Osteoblast (primary cell): ENCODE measurements around the gene ZMPSTE24. TPM values are rescaled to one million over a fixed set of nuclear protein-coding genes. Genes with fewer than 3 reads are reported as not detected.

ENCODE experiments used
- DNase-seq: peaks from one replicate; pipeline ENCODE4 v3.0.0; 2011; ENCODE audit warnings: low spot score, mixed read lengths; ENCODE audit not compliant: insufficient read length; ENCODE audit errors: missing footprints
- H2AFZ ChIP-seq: 2 replicates; pipeline ENCODE4 v1.6.0; 2011; ENCODE audit warnings: mild to moderate bottlenecking, low read length
- H3K27ac ChIP-seq: 2 replicates; pipeline ENCODE4 v1.5.1; 2011; ENCODE audit warnings: mild to moderate bottlenecking, low read depth, low read length, moderate library complexity
- H3K27me3 ChIP-seq: 2 replicates; pipeline ENCODE4 v1.6.0; 2012; ENCODE audit warnings: mild to moderate bottlenecking, control low read depth, inconsistent platforms, low read length, moderate library complexity; ENCODE audit not compliant: insufficient read depth
- H3K36me3 ChIP-seq: 2 replicates; pipeline ENCODE4 v1.5.1; 2011; ENCODE audit warnings: mild to moderate bottlenecking, low read length, control low read depth, moderate library complexity; ENCODE audit not compliant: insufficient read depth
- H3K4me1 ChIP-seq: 2 replicates; pipeline ENCODE4 v1.5.1; 2011; ENCODE audit warnings: mild to moderate bottlenecking, low read length, control low read depth, moderate library complexity; ENCODE audit not compliant: insufficient read depth
- H3K4me2 ChIP-seq: 2 replicates; pipeline ENCODE4 v1.6.0; 2011; ENCODE audit warnings: mild to moderate bottlenecking, low read length; ENCODE audit not compliant: insufficient read depth
- H3K4me3 ChIP-seq: fragments of 200-600 bp; sonication (generic); 3 replicates; pipeline ENCODE4 v1.5.1; 2012; ENCODE audit warnings: mild to moderate bottlenecking, low read length, inconsistent platforms; ENCODE audit not compliant: insufficient read depth
- H3K79me2 ChIP-seq: 2 replicates; pipeline ENCODE4 v1.6.0; 2012; ENCODE audit warnings: mild to moderate bottlenecking, low read length, control low read depth, inconsistent platforms; ENCODE audit not compliant: insufficient read depth
- H3K9me3 ChIP-seq: 2 replicates; pipeline ENCODE4 v1.5.1; 2011; ENCODE audit warnings: low read depth, low read length, control low read depth
- H4K20me1 ChIP-seq: 2 replicates; pipeline ENCODE4 v1.6.0; 2012; ENCODE audit warnings: mild to moderate bottlenecking, low read length, control low read depth; ENCODE audit not compliant: insufficient read depth
- CTCF ChIP-seq: IDR thresholded peaks from 2 replicates; pipeline ENCODE4 v1.5.1; 2011; ENCODE audit warnings: mild to moderate bottlenecking, low read depth, low read length, moderate library complexity; ENCODE audit errors: extremely low read depth
- total RNA-seq: library from RNA; depleted of rRNA; stranded (reverse); fragments of >200 nt; gene quantifications from 2 replicates; pipeline ENCODE4 v1.2.3, GENCODE V29; 2012

Gene ZMPSTE24
- total RNA-seq, 1 donor: 72.4 TPM

DNA sequence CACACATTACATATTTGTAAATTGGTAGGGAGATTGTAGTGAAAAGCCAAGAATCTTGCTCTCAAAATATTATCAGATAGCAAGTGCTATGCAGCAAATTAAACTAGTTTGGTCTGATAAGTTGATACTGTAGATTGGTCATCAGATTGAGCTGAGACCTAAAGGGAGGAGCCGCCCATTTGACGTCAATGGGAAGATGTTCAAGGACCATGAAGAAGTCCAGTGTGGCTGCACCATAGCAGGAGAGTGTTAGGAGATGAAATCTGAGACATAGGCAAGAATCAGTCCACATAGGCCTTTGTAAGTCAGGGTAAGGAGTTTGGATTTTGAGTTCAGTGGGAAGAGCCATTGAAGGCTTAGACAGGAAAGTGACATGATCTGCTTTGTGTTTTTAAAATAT is 16.3 kb downstream of the ZMPSTE24 start:
- Histone ChIP-seq H3K4me1 (peaks cover 13% of the 10 kb centered on the region), H3K36me3 (peaks cover 57% of the 10 kb centered on the region), H3K4me2 (no peak overlapping the region), H3K27me3 (no peaks in the 10 kb centered on the region), H3K27ac (no peak overlapping the region), H3K79me2 (peaks cover 29% of the 10 kb centered on the region), H3K9me3 (no peaks in the 10 kb centered on the region), H4K20me1 (peaks cover 7% of the 10 kb centered on the region), H3K4me3 (no peak overlapping the region), H2AFZ (no peak overlapping the region)
- no peak for DNase-seq
- TF ChIP-seq CTCF: no peak

DNA sequence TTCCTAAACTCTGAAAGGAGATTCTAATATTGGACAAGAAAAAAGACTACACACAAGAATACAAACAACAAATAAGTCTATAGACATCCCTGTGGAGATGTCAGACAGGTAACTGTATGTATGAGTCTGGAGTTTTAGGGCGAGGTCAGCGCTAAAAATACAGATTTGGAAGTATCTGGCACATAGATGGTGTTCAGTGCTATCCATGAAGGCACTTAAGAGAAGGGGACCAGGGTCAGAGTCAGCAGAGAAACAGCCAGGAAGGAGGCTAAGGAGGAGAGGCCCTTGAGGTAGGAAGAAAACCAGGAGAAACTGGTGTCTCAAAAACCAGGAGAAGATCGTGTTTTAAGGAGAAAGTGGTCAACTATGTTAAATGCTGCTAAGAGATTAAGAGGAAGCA is 18.1 kb downstream of the ZMPSTE24 start:
- Histone ChIP-seq H3K4me3 (no peak overlapping the region), H3K4me1 (no peaks in the 10 kb centered on the region), H3K27ac (no peak overlapping the region), H3K79me2 (peaks cover 29% of the 10 kb centered on the region), H3K36me3 (peaks cover 53% of the 10 kb centered on the region), H2AFZ (no peak overlapping the region), H3K27me3 (no peaks in the 10 kb centered on the region), H3K4me2 (no peak overlapping the region), H3K9me3 (no peaks in the 10 kb centered on the region), H4K20me1 (peaks cover 7% of the 10 kb centered on the region)
- no peak for DNase-seq
- no peak for TF ChIP-seq CTCF

DNA sequence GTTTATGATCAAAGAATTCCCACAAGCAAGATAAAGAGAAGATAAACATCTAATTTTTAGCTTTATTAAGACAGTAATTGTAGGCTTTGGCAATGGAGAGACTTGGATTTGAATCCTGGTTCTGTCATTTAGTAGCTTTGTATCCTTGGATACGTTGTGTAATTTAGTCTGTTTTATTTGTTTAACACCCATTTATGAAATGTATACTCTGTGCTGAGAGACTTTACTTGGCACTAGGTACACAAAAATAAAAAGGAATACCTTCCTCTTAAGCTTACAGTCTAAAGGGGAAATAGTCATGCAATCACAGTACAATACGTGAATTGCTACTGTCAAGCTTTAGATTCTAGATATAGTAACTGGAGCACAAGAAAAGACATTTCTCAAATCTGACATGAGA is 23.8 kb downstream of the ZMPSTE24 start:
- DNase-seq: no peak
- TF ChIP-seq CTCF: no peak
- no peaks in the 10 kb centered on the region for H3K4me1 ChIP-seq
- H3K79me2 ChIP-seq: peaks cover 12% of the 10 kb centered on the region
- H3K4me2 ChIP-seq: no peak overlapping the region
- H3K9me3 ChIP-seq: no peaks in the 10 kb centered on the region
- H3K4me3 ChIP-seq: no peak overlapping the region
- H3K27ac ChIP-seq: no peak overlapping the region
- no peaks in the 10 kb centered on the region for H3K27me3 ChIP-seq
- peaks cover 4% of the 10 kb centered on the region for H4K20me1 ChIP-seq
- H2AFZ ChIP-seq: no peak overlapping the region
- H3K36me3 ChIP-seq: peaks cover 43% of the 10 kb centered on the region

DNA sequence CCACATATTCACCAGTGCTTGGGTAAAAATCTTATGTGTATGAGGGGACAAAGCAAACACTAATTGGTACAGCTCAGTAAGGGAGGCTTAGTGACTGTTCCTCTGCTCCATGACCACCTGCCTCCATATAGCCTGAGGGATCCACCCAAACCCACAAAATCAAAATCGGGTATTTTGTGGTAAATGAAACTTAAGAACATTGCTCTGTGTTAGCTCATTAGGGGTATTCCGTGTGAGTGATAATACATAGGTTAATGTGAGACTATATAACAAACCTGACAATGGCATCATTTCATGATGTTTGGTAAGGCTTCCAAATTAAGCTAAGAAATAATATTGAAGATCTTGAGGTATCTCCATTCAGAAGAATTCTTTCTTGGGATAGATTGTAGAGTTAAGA is 33.3 kb downstream of the ZMPSTE24 start:
- H3K79me2 ChIP-seq: peaks cover 3% of the 10 kb centered on the region
- H2AFZ ChIP-seq: no peak overlapping the region
- H3K4me3 ChIP-seq: no peak overlapping the region
- H3K27me3 ChIP-seq: no peaks in the 10 kb centered on the region
- H3K4me1 ChIP-seq: no peaks in the 10 kb centered on the region
- no peak overlapping the region for H3K27ac ChIP-seq
- TF ChIP-seq CTCF: no peak
- H3K4me2 ChIP-seq: no peak overlapping the region
- H3K9me3 ChIP-seq: no peaks in the 10 kb centered on the region
- H3K36me3 ChIP-seq: peaks cover 61% of the 10 kb centered on the region
- DNase-seq: no peak
- peaks cover 3% of the 10 kb centered on the region for H4K20me1 ChIP-seq
